GM12878 (cell line): ENCODE measurements around the gene MFAP4. TPM values are rescaled to one million over a fixed set of nuclear protein-coding genes. Genes with fewer than 3 reads are reported as not detected.

Experiments
- ATAC-seq: fragments of 200-7000 bp; cut with Tn5 transposase; 3 replicates; pipeline ENCODE4 v1.9.1; 2020; ENCODE audit warnings: mild to moderate bottlenecking, moderate library complexity
- BruUV-seq: library from RNA; stranded (reverse); fragments of 400-500 nt; replicated peaks from 2 replicates; lab custom pipeline; 2021; lab: Mats Ljungman, UMichigan
- CTCF ChIA-PET: fragments of 300-600 bp; sonication (Branson Sonifier 250); formaldehyde crosslinking; extraction: SDS; loops from one replicate; lab custom pipeline; 2021; ENCODE audit warnings: inconsistent platforms; lab: Yijun Ruan, JAX
- POLR2A ChIA-PET: fragments of 350-600 bp; formaldehyde crosslinking; extraction: SDS; loops from one replicate; lab custom pipeline; 2021; ENCODE audit warnings: inconsistent platforms; lab: Charles Lee
- RAD21 ChIA-PET: fragments of 300-600 bp; sonication (Branson Sonifier 250); formaldehyde crosslinking; loops from one replicate; lab custom pipeline; 2023; ENCODE audit warnings: antibody characterized with exemption; ENCODE audit not compliant: unreplicated experiment; lab: Charles Lee
- SMC1A ChIA-PET: fragments of 300-600 bp; sonication (Branson Sonifier 250); formaldehyde crosslinking; loops from one replicate; lab custom pipeline; 2023; ENCODE audit not compliant: unreplicated experiment, uncharacterized antibody; lab: Charles Lee
- DNase-seq: peaks from one replicate; pipeline ENCODE4 v3.0.0-alpha.2; 2011; ENCODE audit warnings: low read depth, low spot score
- FAIRE-seq: peaks from 3 replicates; lab custom pipeline; 2011; peaks lifted over from hg19 to GRCh38; lab: Jason Lieb, UNC
- H2AFZ ChIP-seq: 2 replicates; pipeline ENCODE4 v1.6.0; 2011; ENCODE audit warnings: low read depth, low read length, control low read depth; ENCODE audit not compliant: control insufficient read depth
- H3K27ac ChIP-seq: 2 replicates; pipeline ENCODE4 v1.5.1; 2011; ENCODE audit warnings: control low read depth; ENCODE audit not compliant: control insufficient read depth, insufficient read depth
- H3K27me3 ChIP-seq, 2 experiments: replicated peaks in 1 of 2; 2 replicates each; pipeline versions ENCODE4 v1.6.0 to v1.6.1; 2011; ENCODE audit warnings: low read length in 1 of 2; ENCODE audit not compliant: control insufficient read depth in 2 of 2, insufficient read depth in 2 of 2
- H3K36me3 ChIP-seq, 2 experiments: 2 replicates each; pipeline ENCODE4 v1.5.1; 2011; ENCODE audit warnings: low read length in 1 of 2; ENCODE audit not compliant: control insufficient read depth in 2 of 2, insufficient read depth in 2 of 2
- H3K4me1 ChIP-seq: 2 replicates; pipeline ENCODE4 v1.6.1; 2011; ENCODE audit warnings: mild to moderate bottlenecking, low read length, moderate library complexity, mixed read lengths; ENCODE audit not compliant: control insufficient read depth, insufficient read depth
- H3K4me2 ChIP-seq: 2 replicates; pipeline ENCODE4 v1.6.0; 2011; ENCODE audit warnings: control low read depth; ENCODE audit not compliant: control insufficient read depth, insufficient read depth
- H3K4me3 ChIP-seq: fragments of 200-600 bp; sonication (generic); 2 replicates; pipeline ENCODE4 v1.5.1; 2016
- H3K79me2 ChIP-seq: 2 replicates; pipeline ENCODE4 v1.6.0; 2011; ENCODE audit warnings: low read length; ENCODE audit not compliant: control insufficient read depth, insufficient read depth
- H3K9ac ChIP-seq: 2 replicates; pipeline ENCODE4 v1.8.0; 2011; ENCODE audit warnings: low read length, control low read depth, mixed read lengths; ENCODE audit not compliant: control insufficient read depth, insufficient read depth
- H3K9me3 ChIP-seq: replicated peaks from 3 replicates; pipeline ENCODE4 v1.5.1; 2011; ENCODE audit warnings: mild to moderate bottlenecking, low read length; ENCODE audit not compliant: control insufficient read depth, insufficient read depth
- H4K20me1 ChIP-seq: 2 replicates; pipeline ENCODE4 v1.6.0; 2011; ENCODE audit not compliant: control insufficient read depth, insufficient read depth
- BACH1 ChIP-seq: fragments of 450-650 bp; IDR thresholded peaks from 2 replicates; pipeline ENCODE4 v1.6.1; 2017; ENCODE audit warnings: mild to moderate bottlenecking, borderline replicate concordance
- BRCA1 ChIP-seq: IDR thresholded peaks from 2 replicates; pipeline ENCODE4 v1.6.1; 2011; ENCODE audit warnings: low read depth, low read length, improper control_type of control experiment
- CHD1 ChIP-seq: IDR thresholded peaks from 2 replicates; pipeline ENCODE4 v1.6.1; 2012; ENCODE audit warnings: low read depth, low read length, improper control_type of control experiment
- DPF2 ChIP-seq: fragments of 450-650 bp; IDR thresholded peaks from 2 replicates; pipeline ENCODE4 v1.6.1; 2017; ENCODE audit warnings: mild to moderate bottlenecking
- EED ChIP-seq: sonication (generic); IDR thresholded peaks from 2 replicates; pipeline ENCODE4 v1.6.1; 2016; ENCODE audit warnings: antibody characterized with exemption, low read depth
- IRF3 ChIP-seq: fragments of 450-650 bp; IDR thresholded peaks from 2 replicates; pipeline ENCODE4 v1.6.1; 2014; ENCODE audit warnings: mild to moderate bottlenecking
- IRF4 ChIP-seq: IDR thresholded peaks from 2 replicates; pipeline ENCODE4 v1.6.1; 2011; ENCODE audit warnings: low read depth, low read length
- MYB ChIP-seq: fragments of 150-350 bp; IDR thresholded peaks from 2 replicates; pipeline ENCODE4 v1.6.1; 2014; ENCODE audit warnings: mild to moderate bottlenecking, low read depth, low read length, borderline replicate concordance
- NFYA ChIP-seq: IDR thresholded peaks from 2 replicates; pipeline ENCODE4 v1.6.1; 2011; ENCODE audit warnings: low read depth, mild to moderate bottlenecking, low read length, improper control_type of control experiment, borderline replicate concordance
- POU2F2 ChIP-seq: IDR thresholded peaks from 3 replicates; pipeline ENCODE4 v1.6.1; 2011; ENCODE audit warnings: low read depth, mild to moderate bottlenecking, low read length, borderline replicate concordance
- RAD51 ChIP-seq: fragments of 450-650 bp; IDR thresholded peaks from 2 replicates; pipeline ENCODE4 v1.6.1; 2016; ENCODE audit warnings: moderate library complexity, mild to moderate bottlenecking, inconsistent platforms
- SPI1 ChIP-seq: IDR thresholded peaks from 2 replicates; pipeline ENCODE4 v1.6.1; 2011; ENCODE audit warnings: low read depth, mild to moderate bottlenecking, low read length, moderate library complexity, borderline replicate concordance; ENCODE audit not compliant: insufficient read depth
- SUPT20H ChIP-seq: IDR thresholded peaks from 2 replicates; pipeline ENCODE4 v1.6.1; 2011; ENCODE audit warnings: low read depth, mild to moderate bottlenecking, low read length, moderate library complexity, borderline replicate concordance; ENCODE audit not compliant: control insufficient read depth
- TBL1XR1 ChIP-seq: IDR thresholded peaks from 2 replicates; pipeline ENCODE4 v1.6.1; 2012; ENCODE audit warnings: low read depth, low read length, improper control_type of control experiment
- TCF3 ChIP-seq: IDR thresholded peaks from 2 replicates; pipeline ENCODE4 v1.6.1; 2012; ENCODE audit warnings: low read depth, mild to moderate bottlenecking, low read length, borderline replicate concordance; ENCODE audit not compliant: insufficient read depth
- TCF7 ChIP-seq: IDR thresholded peaks from 2 replicates; pipeline ENCODE4 v1.6.1; 2014; ENCODE audit warnings: antibody characterized with exemption, borderline replicate concordance
- ZNF622 ChIP-seq: fragments of 450-650 bp; IDR thresholded peaks from 2 replicates; pipeline ENCODE4 v1.6.1; 2017; ENCODE audit warnings: mild to moderate bottlenecking, inconsistent platforms
- WGBS: methylation state at CpG from one replicate; pipeline ENCODE4 v1.1.6; 2016; ENCODE audit warnings: low lambda C conversion rate; ENCODE audit not compliant: insufficient replicate concordance, insufficient coverage; ENCODE audit errors: missing lambda C conversion rate; 5-methylcytosine and 5-hydroxymethylcytosine counted together
- in situ Hi-C: fragments of 300-500 bp; cut with MboI; formaldehyde crosslinking; loops from 9 replicates; pipeline ENCODE4 v1.14.3; 2018; ENCODE audit warnings: mixed read lengths
- intact Hi-C: fragments of 100-400 bp; cut with micrococcal nuclease; formaldehyde crosslinking; loops from one replicate; pipeline ENCODE4 v1.14.2; 2022; ENCODE audit not compliant: unreplicated experiment
- polyA plus RNA-seq, 11 experiments: library from polyadenylated mRNA; depleted of rRNA in 4 of 11; unstranded in 6 of 11; stranded (reverse) in 5 of 11; fragments of >200 nt; fragmentation: Nextera tagmentation in 4 of 11; fragmentation: Illumina TruSeq in 1 of 11; extraction: Ambion mirVana in 4 of 11; extraction: Trizol in 1 of 11; gene quantifications; 1 replicate in 1 of 11; 2 replicates in 10 of 11; pipeline versions ENCODE4 v1.2.1 to v1.2.3, GENCODE V29; 2011 to 2016; ENCODE audit warnings: inconsistent platforms in 2 of 11, missing spikeins in 2 of 11, low read depth in 1 of 11
- total RNA-seq, 4 experiments: library from RNA; depleted of rRNA in 3 of 4; stranded (reverse); fragments of >200 nt in 3 of 4; fragmentation: Illumina TruSeq in 1 of 4; extraction: Trizol in 1 of 4; gene quantifications; 2 replicates each; pipeline versions ENCODE4 v1.2.1 to v1.2.3, GENCODE V29; 2013 to 2021

MFAP4 gene
- total and polyA plus RNA-seq, 10 of the 15 experiments (the other 5 are each of a cell fraction or from before 2014, with no cell fraction given): 0.08 to 0.28 (median 0.09) TPM; not detected in 7

DNA sequence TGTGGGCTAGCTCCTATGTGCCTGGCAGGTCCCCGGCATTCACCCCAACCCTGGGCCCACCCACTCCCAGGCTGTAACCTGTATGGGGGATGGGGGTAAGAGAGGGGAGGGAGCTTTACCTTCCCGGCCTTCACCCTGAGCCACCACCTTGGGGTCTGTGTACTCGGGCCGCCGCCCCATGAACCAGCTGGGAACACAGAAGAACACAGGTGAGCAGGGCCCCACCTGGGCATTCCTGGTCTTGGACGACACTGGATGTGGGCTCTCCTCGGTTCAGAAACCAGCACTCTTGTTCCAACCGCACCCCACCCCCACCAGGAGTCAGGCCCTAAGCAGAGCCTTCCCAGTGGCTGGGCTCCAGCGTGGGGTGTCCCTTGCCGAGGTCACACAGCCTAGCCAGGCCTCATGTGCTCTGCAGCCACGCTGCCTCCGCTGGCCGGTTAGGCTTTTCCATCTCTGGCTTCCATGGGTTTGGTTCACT lies 43.3 kb downstream of the MFAP4 start:
- DNase-seq: no peak
- Histone ChIP-seq H4K20me1 (no peaks in the 10 kb centered on the region), H3K9me3 (no peaks in the 10 kb centered on the region), H2AFZ (no peak overlapping the region), H3K36me3 (no peaks in the 10 kb centered on the region), H3K4me1 (no peaks in the 10 kb centered on the region), H3K4me2 (no peak overlapping the region), H3K79me2 (no peaks in the 10 kb centered on the region), H3K27me3 (no peaks in the 10 kb centered on the region; a peak in 1 of 4 replicates), H3K4me3 (no peak overlapping the region), H3K9ac (no peak overlapping the region), H3K27ac (no peak overlapping the region)
- TF ChIP-seq TBL1XR1 (no peak), POU2F2 (no peak)
- in situ Hi-C loops: no loop called here
- ChIA-PET SMC1A (no interaction called here), CTCF (no interaction called here), POLR2A (interaction anchor here (0.6 kb wide), 1 partner anchor 8 kb away, joined by 7 read pairs; no protein-coding TSS in a partner anchor), RAD21 (no interaction called here)
- no TSS peak for BruUV-seq
- no peak for ATAC-seq
- 58% methylated on average over 13 of the region's 13 CpGs for WGBS
- no peak for FAIRE-seq
- intact Hi-C loops: no loop called here

DNA sequence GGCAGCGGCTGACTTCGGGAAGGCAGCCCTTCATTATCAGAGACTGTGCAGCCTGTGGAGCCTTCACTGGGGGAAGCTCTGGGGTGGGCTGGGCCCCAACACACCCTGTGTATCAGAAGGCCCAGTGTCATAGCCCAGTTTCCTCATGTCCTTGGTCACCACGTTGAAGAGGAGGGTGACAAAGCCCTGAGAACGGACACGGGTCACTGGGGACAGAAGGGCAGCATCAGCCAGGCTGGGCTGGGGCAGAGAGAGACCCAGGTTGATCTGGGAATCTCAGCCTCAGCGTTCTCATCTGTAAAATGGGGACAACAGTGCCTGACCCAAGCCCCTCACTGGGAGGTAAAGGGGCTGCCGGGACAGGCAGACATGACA lies 43.7 kb downstream of the MFAP4 start:
- intact Hi-C loops: no loop called here
- CTCF ChIA-PET: no interaction called here
- POLR2A ChIA-PET: interaction anchor here (0.6 kb wide), 1 partner anchor 9 kb away, joined by 7 read pairs; no protein-coding TSS in a partner anchor
- Histone ChIP-seq H2AFZ (no peak overlapping the region), H3K9ac (no peak overlapping the region), H3K9me3 (no peaks in the 10 kb centered on the region), H3K79me2 (no peaks in the 10 kb centered on the region), H3K4me1 (no peaks in the 10 kb centered on the region), H3K27me3 (no peaks in the 10 kb centered on the region; a peak in 1 of 4 replicates), H3K4me2 (no peak overlapping the region), H3K27ac (no peak overlapping the region), H3K4me3 (no peak overlapping the region), H3K36me3 (no peaks in the 10 kb centered on the region), H4K20me1 (no peaks in the 10 kb centered on the region)
- no peak for TF ChIP-seq BRCA1
- no peak for TF ChIP-seq IRF4
- no peak for TF ChIP-seq NFYA
- no peak for TF ChIP-seq SUPT20H
- no peak for TF ChIP-seq IRF3
- no peak for TF ChIP-seq MYB
- TF ChIP-seq CHD1: no peak
- TF ChIP-seq TCF3: no peak
- no peak for TF ChIP-seq SPI1
- TF ChIP-seq DPF2: no peak
- no peak for TF ChIP-seq RAD51
- no peak for TF ChIP-seq BACH1
- no peak for TF ChIP-seq TCF7
- no peak for TF ChIP-seq EED
- no peak for TF ChIP-seq ZNF622
- WGBS: 65% methylated on average over 7 of the region's 7 CpGs
- BruUV-seq: no TSS peak
- RAD21 ChIA-PET: no interaction called here
- SMC1A ChIA-PET: no interaction called here
- ATAC-seq (no peak), DNase-seq (no peak), FAIRE-seq (no peak)
- in situ Hi-C loops: no loop called here
